ENCODE measurements around the gene ZDHHC14.

ZDHHC14 gene

GRCh38 chr6:157668009-157668401 is 287.0 kb downstream of the ZDHHC14 start:
- Histone ChIP-seq H3K36me3 (ENCODE audit: control insufficient read depth, low read length) (no peaks in the 10 kb centered on the region), H3K9me2 (replicated peaks; ENCODE audit: control insufficient read depth, low read length) (no peaks in the 10 kb centered on the region), H3K4me3 (ENCODE audit: low read length) (no peak overlapping the region), H3K9me3 (ENCODE audit: control insufficient read depth, insufficient read depth, low read length) (no peaks in the 10 kb centered on the region), H3K4me2 (ENCODE audit: low read length) (no peak overlapping the region), H3K27me3 (ENCODE audit: control insufficient read depth, low read length) (peaks cover 5% of the 10 kb centered on the region), H3F3A (ENCODE audit: control insufficient read depth, insufficient read depth) (no peaks in the 10 kb centered on the region), H3K4me1 (ENCODE audit: control insufficient read depth, low read length) (peaks cover 11% of the 10 kb centered on the region; the same call in 1 of the 2 replicates), H3K79me2 (ENCODE audit: control insufficient read depth, low read length) (no peaks in the 10 kb centered on the region), H4K20me1 (ENCODE audit: control insufficient read depth, insufficient read depth, low read depth, low read length) (no peaks in the 10 kb centered on the region), H3K27ac (ENCODE audit: low read depth, low read length) (no peak overlapping the region)
- TF ChIP-seq CTCF (IDR thresholded peaks at IDR 0.05; ENCODE audit: low read depth, low read length, poor library complexity, severe bottlenecking) (no peak), EZH2phosphoT487 (IDR thresholded peaks at IDR 0.05; ENCODE audit: borderline replicate concordance, low read length) (no peak)

GRCh38 chr6:157668713-157669112 is 287.7 kb downstream of the ZDHHC14 start:
- no peaks in the 10 kb centered on the region for H3K79me2 ChIP-seq (ENCODE audit: control insufficient read depth, low read length)
- H3K27ac ChIP-seq (ENCODE audit: low read depth, low read length) = no peak overlapping the region
- H3K4me2 ChIP-seq (ENCODE audit: low read length) = no peak overlapping the region
- H3F3A ChIP-seq (ENCODE audit: control insufficient read depth, insufficient read depth) = no peaks in the 10 kb centered on the region
- H3K9me2 ChIP-seq (replicated peaks; ENCODE audit: control insufficient read depth, low read length) = no peaks in the 10 kb centered on the region
- no peaks in the 10 kb centered on the region for H3K36me3 ChIP-seq (ENCODE audit: control insufficient read depth, low read length)
- H3K4me3 ChIP-seq (ENCODE audit: low read length) = no peak overlapping the region
- no peaks in the 10 kb centered on the region for H4K20me1 ChIP-seq (ENCODE audit: control insufficient read depth, insufficient read depth, low read depth, low read length)
- TF ChIP-seq EZH2phosphoT487 (IDR thresholded peaks at IDR 0.05; ENCODE audit: borderline replicate concordance, low read length) = no peak
- TF ChIP-seq CTCF (IDR thresholded peaks at IDR 0.05; ENCODE audit: low read depth, low read length, poor library complexity, severe bottlenecking) = no peak
- H3K27me3 ChIP-seq (ENCODE audit: control insufficient read depth, low read length) = peaks cover 5% of the 10 kb centered on the region
- peaks cover 11% of the 10 kb centered on the region; the same call in 1 of the 2 replicates for H3K4me1 ChIP-seq (ENCODE audit: control insufficient read depth, low read length)
- no peaks in the 10 kb centered on the region for H3K9me3 ChIP-seq (ENCODE audit: control insufficient read depth, insufficient read depth, low read length)

DNA sequence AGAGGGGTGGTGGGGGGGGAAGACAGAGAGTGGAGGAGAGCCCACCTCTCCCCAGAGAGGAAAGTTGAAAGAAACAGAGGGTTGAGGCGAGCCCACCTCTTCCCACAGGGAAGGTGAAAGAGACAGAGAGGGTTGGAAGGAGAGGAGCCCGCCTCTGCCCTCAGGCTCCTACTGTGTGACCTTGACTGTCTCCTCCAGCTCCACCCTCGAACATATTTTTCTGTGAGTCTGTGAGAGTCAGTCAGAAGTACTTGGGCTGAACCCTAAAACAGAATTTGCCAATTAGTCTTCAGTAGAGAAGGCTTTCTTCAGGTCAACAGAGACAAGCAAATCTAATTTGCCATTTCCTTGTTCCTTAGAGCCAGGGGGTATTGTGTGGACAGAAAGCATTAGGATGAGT is 288.3 kb downstream of the ZDHHC14 start:
- Histone ChIP-seq H3K4me1 (ENCODE audit: control insufficient read depth, low read length) (peaks cover 11% of the 10 kb centered on the region; the same call in 1 of the 2 replicates), H4K20me1 (ENCODE audit: control insufficient read depth, insufficient read depth, low read depth, low read length) (no peaks in the 10 kb centered on the region), H3K4me2 (ENCODE audit: low read length) (no peak overlapping the region), H3K9me3 (ENCODE audit: control insufficient read depth, insufficient read depth, low read length) (no peaks in the 10 kb centered on the region), H3K4me3 (ENCODE audit: low read length) (no peak overlapping the region), H3K36me3 (ENCODE audit: control insufficient read depth, low read length) (no peaks in the 10 kb centered on the region), H3K9me2 (replicated peaks; ENCODE audit: control insufficient read depth, low read length) (no peaks in the 10 kb centered on the region), H3K27me3 (ENCODE audit: control insufficient read depth, low read length) (peaks cover 3% of the 10 kb centered on the region), H3K79me2 (ENCODE audit: control insufficient read depth, low read length) (no peaks in the 10 kb centered on the region), H3F3A (ENCODE audit: control insufficient read depth, insufficient read depth) (no peaks in the 10 kb centered on the region), H3K27ac (ENCODE audit: low read depth, low read length) (no peak overlapping the region)
- TF ChIP-seq EZH2phosphoT487 (IDR thresholded peaks at IDR 0.05; ENCODE audit: borderline replicate concordance, low read length) (no peak), CTCF (IDR thresholded peaks at IDR 0.05; ENCODE audit: low read depth, low read length, poor library complexity, severe bottlenecking) (no peak)
